Kidney epithelial cell (primary cell): ENCODE data around the gene PKP1. TPM values are rescaled to one million over a fixed set of nuclear protein-coding genes. Genes with fewer than 3 reads are reported as not detected.
A peak's percentile ranks its signal among the peaks of the same experiment; 100 is the strongest.

Experiments
- DNase-seq: peaks from one replicate; pipeline ENCODE4 v3.0.0-alpha.2; 2010; ENCODE audit warnings: low read depth
- H3K27me3 ChIP-seq: 2 replicates; pipeline ENCODE4 v1.6.0; 2011; ENCODE audit warnings: low read length; ENCODE audit not compliant: control insufficient read depth, insufficient read depth
- H3K36me3 ChIP-seq: 2 replicates; pipeline ENCODE4 v1.5.1; 2011; ENCODE audit warnings: low read length; ENCODE audit not compliant: control insufficient read depth, insufficient read depth
- H3K4me3 ChIP-seq: 2 replicates; pipeline ENCODE4 v1.5.1; 2011; ENCODE audit warnings: low read depth, mild to moderate bottlenecking, control low read depth, low read length
- total RNA-seq: library from RNA; depleted of rRNA; stranded (reverse); fragments of >200 nt; gene quantifications from 2 replicates; pipeline ENCODE4 v1.2.3, GENCODE V29; 2015
- TF ChIP-seq, protein P1 (sequence below): IDR thresholded peaks from 2 replicates; pipeline ENCODE4 v1.5.1; 2011; ENCODE audit warnings: mild to moderate bottlenecking, moderate library complexity, low read length, control low read depth, inconsistent platforms; ENCODE audit not compliant: insufficient read depth, poor library complexity, severe bottlenecking

The PKP1 gene
- total RNA-seq, 1 donor from 2014 or later, result 8.7 TPM

- TF ChIP-seq, protein P1, sequence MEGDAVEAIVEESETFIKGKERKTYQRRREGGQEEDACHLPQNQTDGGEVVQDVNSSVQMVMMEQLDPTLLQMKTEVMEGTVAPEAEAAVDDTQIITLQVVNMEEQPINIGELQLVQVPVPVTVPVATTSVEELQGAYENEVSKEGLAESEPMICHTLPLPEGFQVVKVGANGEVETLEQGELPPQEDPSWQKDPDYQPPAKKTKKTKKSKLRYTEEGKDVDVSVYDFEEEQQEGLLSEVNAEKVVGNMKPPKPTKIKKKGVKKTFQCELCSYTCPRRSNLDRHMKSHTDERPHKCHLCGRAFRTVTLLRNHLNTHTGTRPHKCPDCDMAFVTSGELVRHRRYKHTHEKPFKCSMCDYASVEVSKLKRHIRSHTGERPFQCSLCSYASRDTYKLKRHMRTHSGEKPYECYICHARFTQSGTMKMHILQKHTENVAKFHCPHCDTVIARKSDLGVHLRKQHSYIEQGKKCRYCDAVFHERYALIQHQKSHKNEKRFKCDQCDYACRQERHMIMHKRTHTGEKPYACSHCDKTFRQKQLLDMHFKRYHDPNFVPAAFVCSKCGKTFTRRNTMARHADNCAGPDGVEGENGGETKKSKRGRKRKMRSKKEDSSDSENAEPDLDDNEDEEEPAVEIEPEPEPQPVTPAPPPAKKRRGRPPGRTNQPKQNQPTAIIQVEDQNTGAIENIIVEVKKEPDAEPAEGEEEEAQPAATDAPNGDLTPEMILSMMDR, result peak; percentile 84
- Histone ChIP-seq H3K27me3 (peaks cover 22% of the 10 kb centered on the region), H3K4me3 (no peak overlapping the region), H3K36me3 (no peaks in the 10 kb centered on the region)
- DNase-seq, result no peak
Measured at GRCh38 chr1:201376464-201377374, 93.4 kb downstream of the PKP1 start.

DNA sequence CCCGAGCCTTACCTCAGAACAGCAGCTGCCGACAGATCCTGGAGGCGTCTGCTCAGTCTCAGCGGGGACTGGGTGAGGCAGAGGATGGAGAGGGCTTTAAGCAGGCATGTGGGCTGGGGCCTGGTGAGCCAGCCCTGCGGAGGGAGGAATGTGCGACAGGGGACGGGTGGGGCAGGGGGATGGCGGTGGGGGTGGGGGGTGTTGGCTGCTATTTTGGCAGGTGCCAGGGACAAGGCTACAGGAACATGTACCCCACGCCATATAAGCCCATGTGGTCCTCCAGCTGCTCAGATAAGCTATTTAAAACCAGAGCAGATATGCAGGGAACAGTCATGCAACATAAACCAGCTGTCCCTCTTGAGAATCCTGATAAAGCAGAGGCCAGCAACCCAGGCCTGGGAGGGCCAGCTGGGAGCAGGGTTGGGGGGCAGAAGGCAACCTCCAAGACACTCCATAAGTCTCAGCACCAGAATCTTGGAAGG lies 94.3 kb downstream of the PKP1 start, which contains the start of gene TNNT2:
Gene TNNT2, minus strand, starts transcription at position 70 of the 482 bp plus-strand sequence. CDS start 4,426 bp downstream, outside the sequence.
- Histone ChIP-seq H3K27me3 (peaks cover 16% of the 10 kb centered on the region), H3K36me3 (no peaks in the 10 kb centered on the region), H3K4me3 (no peak within 1 kb of the TSS)
- TF ChIP-seq, protein P1, result no peak
- no peak for DNase-seq

DNA sequence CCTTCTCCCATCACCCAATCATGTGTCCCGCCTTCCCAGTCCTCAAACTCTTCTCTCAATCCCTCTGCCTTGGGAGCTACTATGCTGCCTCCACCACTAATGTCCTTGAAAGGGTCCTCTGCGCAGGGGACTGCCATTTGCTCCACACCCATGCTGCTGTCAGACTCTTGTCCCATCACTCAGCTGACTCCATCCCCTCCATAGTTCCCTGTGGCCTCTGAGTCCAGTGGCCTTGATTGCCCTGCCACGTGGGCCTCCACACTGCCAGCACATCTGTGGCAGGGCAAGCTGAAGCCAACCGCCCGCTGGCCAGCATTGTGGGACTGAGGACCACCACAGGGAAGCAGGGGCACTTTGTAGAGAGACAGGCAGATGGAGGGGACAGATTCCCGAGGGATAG lies 95.5 kb downstream of the PKP1 start:
- DNase-seq, result no peak
- H3K27me3 ChIP-seq, result peaks cover 9% of the 10 kb centered on the region
- TF ChIP-seq, protein P1, result no peak
- H3K36me3 ChIP-seq, result no peaks in the 10 kb centered on the region
- H3K4me3 ChIP-seq, result no peak overlapping the region

- no peak overlapping the region for H3K4me3 ChIP-seq
- no peaks in the 10 kb centered on the region for H3K36me3 ChIP-seq
- TF ChIP-seq, protein P1, result no peak
- no peak for DNase-seq
- peaks cover 5% of the 10 kb centered on the region for H3K27me3 ChIP-seq
Measured at GRCh38 chr1:201379733-201380242, 96.5 kb downstream of the PKP1 start.

GRCh38 chr1:201381130-201381529 lies 97.8 kb downstream of the PKP1 start:
- Histone ChIP-seq H3K27me3 (no peaks in the 10 kb centered on the region), H3K4me3 (no peak overlapping the region), H3K36me3 (no peaks in the 10 kb centered on the region)
- no peak for DNase-seq
- TF ChIP-seq, protein P1, result no peak

Other genes starting within 250 kb of the PKP1 start
- gene CACNA1S, start 171.1 kb upstream of the PKP1 start, total RNA-seq, result not detected in 2 replicates
- gene ASCL5, start 156.3 kb upstream of the PKP1 start, total RNA-seq, result not detected in 2 replicates
- 103 and 120 TPM in 2 replicates for gene TMEM9, start 129.0 kb upstream of the PKP1 start, total RNA-seq
- 0.48 and 0.54 TPM in 2 replicates for gene IGFN1, start 92.7 kb upstream of the PKP1 start, total RNA-seq
- 0.08 and 0.89 TPM in 2 replicates for gene TNNT2, start 94.2 kb downstream of the PKP1 start, total RNA-seq
- 36.1 and 38.9 TPM in 2 replicates for gene LAD1, start 115.8 kb downstream of the PKP1 start, total RNA-seq
- gene TNNI1, start 138.2 kb downstream of the PKP1 start, total RNA-seq, result not detected in 2 replicates
- 130 and 132 TPM in 2 replicates for gene PHLDA3, start 185.7 kb downstream of the PKP1 start, total RNA-seq
- gene CSRP1, start 223.6 kb downstream of the PKP1 start, total RNA-seq, result 784 and 823 TPM in 2 replicates